Kidney epithelial cell (primary cell): Measurements from ENCODE around the gene CCL7. TPM values are rescaled to one million over a fixed set of nuclear protein-coding genes. Genes with fewer than 3 reads are reported as not detected.

Source experiments
- DNase-seq: peaks from one replicate; pipeline ENCODE4 v3.0.0-alpha.2; 2010; ENCODE audit warnings: low read depth
- H3K27me3 ChIP-seq: 2 replicates; pipeline ENCODE4 v1.6.0; 2011; ENCODE audit warnings: low read length; ENCODE audit not compliant: control insufficient read depth, insufficient read depth
- H3K36me3 ChIP-seq: 2 replicates; pipeline ENCODE4 v1.5.1; 2011; ENCODE audit warnings: low read length; ENCODE audit not compliant: control insufficient read depth, insufficient read depth
- H3K4me3 ChIP-seq: 2 replicates; pipeline ENCODE4 v1.5.1; 2011; ENCODE audit warnings: low read depth, mild to moderate bottlenecking, control low read depth, low read length
- CTCF ChIP-seq: IDR thresholded peaks from 2 replicates; pipeline ENCODE4 v1.5.1; 2011; ENCODE audit warnings: mild to moderate bottlenecking, moderate library complexity, low read length, control low read depth, inconsistent platforms; ENCODE audit not compliant: insufficient read depth, poor library complexity, severe bottlenecking
- total RNA-seq: library from RNA; depleted of rRNA; stranded (reverse); fragments of >200 nt; gene quantifications from 2 replicates; pipeline ENCODE4 v1.2.3, GENCODE V29; 2015

The CCL7 gene
- total RNA-seq, 1 donor from 2014 or later, result not detected

DNA sequence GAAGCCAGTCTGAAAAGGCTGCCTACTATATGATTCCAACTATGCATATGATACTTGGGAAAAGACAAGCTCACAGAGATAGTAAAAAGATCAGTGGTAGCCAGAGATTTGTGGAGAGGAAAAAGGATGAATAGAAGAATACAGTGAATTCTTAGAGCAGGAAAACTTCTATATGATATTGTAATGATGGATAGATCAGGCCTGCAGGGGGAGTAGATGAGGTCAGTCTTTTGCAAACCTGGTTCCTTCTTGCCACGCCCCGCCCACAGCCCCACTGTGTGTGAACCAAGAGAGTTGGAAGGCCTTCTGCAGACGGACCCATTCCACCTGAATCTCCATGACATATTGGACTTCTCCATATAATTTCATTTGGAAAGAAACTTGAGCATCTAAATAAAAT is 48.5 kb downstream of the CCL7 start:
- no peak for TF ChIP-seq CTCF
- H3K36me3 ChIP-seq, result no peaks in the 10 kb centered on the region
- H3K27me3 ChIP-seq, result no peaks in the 10 kb centered on the region
- DNase-seq, result no peak
- no peak overlapping the region for H3K4me3 ChIP-seq

DNA sequence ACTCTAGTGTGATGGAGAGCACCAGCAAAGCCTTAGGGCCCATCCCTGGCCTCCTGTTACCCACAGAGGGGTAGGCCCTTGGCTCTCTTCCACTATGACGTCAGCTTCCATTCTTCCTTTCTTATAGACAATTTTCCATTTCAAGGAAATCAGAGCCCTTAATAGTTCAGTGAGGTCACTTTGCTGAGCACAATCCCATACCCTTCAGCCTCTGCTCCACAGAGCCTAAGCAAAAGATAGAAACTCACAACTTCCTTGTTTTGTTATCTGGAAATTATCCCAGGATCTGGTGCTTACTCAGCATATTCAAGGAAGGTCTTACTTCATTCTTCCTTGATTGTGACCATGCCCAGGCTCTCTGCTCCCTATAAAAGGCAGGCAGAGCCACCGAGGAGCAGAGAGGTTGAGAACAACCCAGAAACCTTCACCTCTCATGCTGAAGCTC is 49.0 kb downstream of the CCL7 start, which contains the start of gene CCL8:
CCL8 (plus strand) TSS at position 397 of the 445 bp plus-strand sequence. CDS start 67 bp downstream, outside the sequence.
- H3K36me3 ChIP-seq, result no peaks in the 10 kb centered on the region
- TF ChIP-seq CTCF, result no peak
- no peak within 1 kb of the TSS for H3K4me3 ChIP-seq
- DNase-seq, result no peak
- no peaks in the 10 kb centered on the region for H3K27me3 ChIP-seq

Other genes starting within 250 kb of the CCL7 start
- 14.3 and 25.8 TPM in 2 replicates for gene CCL2, start 14.9 kb upstream of the CCL7 start, total RNA-seq
- not detected in 2 replicates for gene CCL11, start 15.5 kb downstream of the CCL7 start, total RNA-seq
- gene CCL8, start 49.2 kb downstream of the CCL7 start, total RNA-seq, result not detected in 2 replicates
- not detected in 2 replicates for gene CCL13, start 86.3 kb downstream of the CCL7 start, total RNA-seq
- gene CCL1, start 93.0 kb downstream of the CCL7 start, total RNA-seq, result not detected in 2 replicates